GM12874 (cell line): ENCODE data around the gene OSBPL6.

ENCODE experiments used
- CTCF ChIP-seq: IDR thresholded peaks from 2 replicates; pipeline ENCODE4 v1.5.1; 2011; ENCODE audit warnings: low read depth, mild to moderate bottlenecking, control low read depth, low read length, moderate library complexity; ENCODE audit not compliant: insufficient read depth

The OSBPL6 gene

GRCh38 chr2:178229927-178230326, 35.6 kb downstream of the OSBPL6 start:
- TF ChIP-seq CTCF = no peak

GRCh38 chr2:178230396-178230795, 36.1 kb downstream of the OSBPL6 start:
- TF ChIP-seq CTCF = no peak

GRCh38 chr2:178233428-178233827, 39.1 kb downstream of the OSBPL6 start:
- TF ChIP-seq CTCF = no peak

GRCh38 chr2:178234648-178235047, 40.3 kb downstream of the OSBPL6 start:
- no peak for TF ChIP-seq CTCF

GRCh38 chr2:178237488-178238153, 43.3 kb downstream of the OSBPL6 start:
- TF ChIP-seq CTCF = no peak

GRCh38 chr2:178238154-178238521, 43.8 kb downstream of the OSBPL6 start:
- TF ChIP-seq CTCF = no peak

GRCh38 chr2:178238750-178239149, 44.4 kb downstream of the OSBPL6 start:
- no peak for TF ChIP-seq CTCF
